D721Med (cell line): Measurements from ENCODE around the gene VSTM2L.

Experiments used
- DNase-seq: peaks from one replicate; pipeline ENCODE4 v3.0.0; 2011; ENCODE audit warnings: low spot score; ENCODE audit not compliant: insufficient read length
- FAIRE-seq: peaks from 2 replicates; lab custom pipeline; 2011; peaks lifted over from hg19 to GRCh38; lab: Jason Lieb, UNC
- CTCF ChIP-seq: IDR thresholded peaks from 2 replicates; pipeline ENCODE4 v1.5.1; 2012; ENCODE audit warnings: mild to moderate bottlenecking, control low read depth; ENCODE audit not compliant: insufficient read depth; ENCODE audit errors: missing control alignments

The VSTM2L gene

DNA sequence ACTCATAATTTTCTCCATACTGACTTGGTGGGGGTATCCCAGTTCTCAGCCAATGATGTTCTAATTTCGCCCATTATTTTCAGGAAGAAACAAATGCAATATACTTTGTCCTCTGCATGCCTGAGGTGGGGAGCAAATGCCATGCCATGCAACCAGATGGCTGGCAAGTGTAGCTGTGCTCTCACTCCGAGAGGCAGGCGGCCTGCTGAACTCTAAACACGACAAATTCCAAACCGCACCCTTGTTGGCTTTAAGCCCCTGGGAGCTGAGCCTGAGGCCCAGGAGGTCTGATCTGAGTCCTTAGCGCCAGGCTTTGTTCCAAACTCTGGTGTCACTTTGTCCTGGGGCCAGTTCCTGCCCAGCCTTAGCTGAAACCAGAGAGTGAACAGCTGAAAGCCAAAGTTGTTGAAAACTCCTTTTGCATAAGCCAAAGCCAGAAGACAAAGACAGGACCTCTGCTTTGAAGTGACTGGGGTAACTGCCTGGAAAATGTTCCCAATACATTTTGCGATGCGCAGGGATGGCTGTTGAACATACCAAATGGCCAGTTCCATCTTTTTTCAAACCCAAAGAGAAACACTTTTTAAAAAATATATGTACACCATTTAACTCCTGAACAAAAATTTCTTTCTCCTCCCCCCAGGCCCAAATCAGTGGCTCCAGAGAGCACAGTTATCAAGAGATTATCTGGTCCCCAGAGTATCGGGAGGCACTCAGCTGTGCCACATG is 84.1 kb downstream of the VSTM2L start:
- DNase-seq (peak; percentile 52), FAIRE-seq (no peak)
- no peak for TF ChIP-seq CTCF

GRCh38 chr20:37987602-37988290 is 84.8 kb downstream of the VSTM2L start:
- no peak for DNase-seq
- FAIRE-seq, result no peak

GRCh38 chr20:37988306-37988954 is 85.5 kb downstream of the VSTM2L start:
- no peak for FAIRE-seq
- DNase-seq, result no peak
- no peak for TF ChIP-seq CTCF

More at GRCh38 chr20:37987602-37988290, 84.8 kb downstream of the VSTM2L start:
- TF ChIP-seq CTCF, result no peak

DNA sequence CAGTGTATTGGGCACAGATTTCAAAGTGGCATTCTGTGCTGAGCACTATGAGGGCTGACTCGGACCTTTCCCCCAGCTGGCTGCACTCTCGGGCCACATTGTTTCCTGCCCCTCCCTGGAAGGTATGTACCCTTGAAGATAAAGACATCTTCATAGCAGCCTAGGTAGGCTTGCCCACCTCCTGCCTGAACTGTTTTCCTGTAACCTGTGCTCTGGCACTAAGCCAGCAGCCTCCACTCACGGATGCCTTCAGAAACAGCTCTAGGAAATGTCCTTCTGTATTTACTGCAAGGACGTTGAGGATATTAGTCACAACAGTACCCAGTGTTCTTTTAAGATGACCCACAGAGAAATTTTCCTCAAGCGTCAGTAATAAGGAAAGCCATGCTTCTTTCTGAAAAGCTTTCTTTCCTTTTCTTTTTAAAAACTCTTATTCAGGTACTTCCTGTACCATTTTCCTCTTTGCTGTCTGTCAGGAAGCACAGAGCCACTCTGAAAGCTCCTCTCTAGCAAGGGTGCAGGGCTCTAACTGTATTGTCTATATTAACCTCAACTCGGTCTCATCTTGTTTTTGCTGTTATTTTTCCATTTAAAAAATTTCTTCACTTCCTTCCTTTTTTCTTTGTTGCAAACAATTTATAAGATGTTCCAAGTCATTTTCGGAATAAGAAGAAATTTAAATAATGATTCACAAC is 86.8 kb downstream of the VSTM2L start:
- TF ChIP-seq CTCF, result no peak
- DNase-seq (no peak), FAIRE-seq (no peak)

- no peak for FAIRE-seq
- DNase-seq, result no peak
- no peak for TF ChIP-seq CTCF
Observed at GRCh38 chr20:37990571-37991151, 87.7 kb downstream of the VSTM2L start.

GRCh38 chr20:37991157-37991866 is 88.4 kb downstream of the VSTM2L start:
- no peak for FAIRE-seq
- no peak for TF ChIP-seq CTCF
- DNase-seq, result no peak
